Activated T-cell treated with anti-CD3 and anti-CD28 coated beads for 24 hours (primary cell): ENCODE results near the gene ABCA12.

Source experiments
- DNase-seq: peaks from one replicate; pipeline ENCODE4 v3.0.0-alpha.2; 2020; ENCODE audit warnings: low read depth

The ABCA12 gene

DNA sequence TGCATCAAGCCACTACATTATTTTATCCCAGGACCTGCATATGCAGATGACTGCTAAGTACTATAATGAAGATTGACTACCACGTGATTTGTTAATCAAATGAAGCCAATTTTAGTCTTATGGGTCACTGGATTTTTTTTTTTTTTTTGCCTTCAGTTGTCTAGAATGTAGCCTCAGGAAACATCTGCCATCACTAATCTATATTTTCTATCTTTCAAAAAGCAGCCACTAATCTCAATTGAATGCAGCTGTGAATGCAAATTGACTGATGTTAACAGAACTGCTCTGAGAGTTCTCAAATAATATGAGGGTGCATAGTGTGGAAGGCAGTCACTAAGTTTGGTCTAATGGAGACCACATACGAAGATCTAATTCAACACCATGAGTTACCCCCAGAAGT, 106.3 kb downstream of the ABCA12 start:
- no peak for DNase-seq

DNA sequence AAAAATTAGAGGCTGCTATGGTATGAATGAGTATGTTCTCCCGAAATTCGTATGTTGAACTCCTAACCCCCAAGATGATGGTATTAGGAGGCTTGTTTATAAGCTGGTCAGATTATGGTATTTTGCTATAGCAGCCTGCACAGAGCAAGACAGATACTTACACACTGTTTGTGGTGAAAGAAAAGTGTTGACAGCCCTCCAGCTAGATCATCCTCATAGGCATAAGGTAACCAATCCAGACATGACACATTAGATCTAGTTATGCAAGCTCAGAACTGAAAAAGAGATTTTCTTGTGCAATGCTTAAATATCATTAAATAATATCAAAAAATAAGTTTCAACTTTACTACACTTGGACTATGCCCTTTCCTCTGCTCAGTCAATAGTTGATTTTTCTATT, 107.1 kb downstream of the ABCA12 start:
- no peak for DNase-seq

DNA sequence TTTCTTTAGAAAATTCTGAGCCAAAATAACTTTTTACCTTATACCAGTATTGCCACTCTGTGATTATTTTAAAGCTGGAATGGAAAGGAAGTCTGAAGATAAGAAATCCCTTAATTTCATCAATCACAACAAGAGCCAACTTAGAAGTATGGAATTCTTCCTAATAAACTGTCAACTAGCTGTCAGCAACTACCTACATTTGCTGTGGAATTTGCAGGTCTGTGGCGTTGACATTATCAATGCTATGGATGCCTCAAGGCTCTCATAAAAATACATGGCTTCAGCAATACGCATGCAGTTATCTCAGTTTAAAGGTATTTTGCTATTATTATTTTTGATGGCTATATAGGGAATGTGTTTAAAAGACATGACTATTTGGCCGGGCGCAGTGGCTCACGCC, 108.5 kb downstream of the ABCA12 start:
- DNase-seq, result no peak

DNA sequence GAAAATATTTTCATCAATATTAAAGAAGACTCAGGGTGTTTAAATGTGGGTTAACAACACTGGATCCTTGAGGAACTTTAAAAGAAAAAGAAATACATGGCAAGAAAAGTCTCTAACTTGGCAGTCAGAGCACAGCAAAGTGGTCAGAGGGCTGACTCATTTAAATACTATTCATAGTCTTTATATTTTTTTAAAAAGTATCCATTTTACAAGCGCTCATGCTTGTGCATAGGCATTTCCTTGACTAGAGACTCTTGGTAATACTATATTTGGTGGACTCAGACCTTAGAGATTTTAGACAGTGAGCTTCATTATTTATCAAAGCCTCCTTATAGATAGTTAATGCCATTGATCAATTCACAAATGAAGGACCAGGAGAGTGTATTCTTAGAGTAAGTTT, 110.2 kb downstream of the ABCA12 start:
- DNase-seq, result no peak

DNA sequence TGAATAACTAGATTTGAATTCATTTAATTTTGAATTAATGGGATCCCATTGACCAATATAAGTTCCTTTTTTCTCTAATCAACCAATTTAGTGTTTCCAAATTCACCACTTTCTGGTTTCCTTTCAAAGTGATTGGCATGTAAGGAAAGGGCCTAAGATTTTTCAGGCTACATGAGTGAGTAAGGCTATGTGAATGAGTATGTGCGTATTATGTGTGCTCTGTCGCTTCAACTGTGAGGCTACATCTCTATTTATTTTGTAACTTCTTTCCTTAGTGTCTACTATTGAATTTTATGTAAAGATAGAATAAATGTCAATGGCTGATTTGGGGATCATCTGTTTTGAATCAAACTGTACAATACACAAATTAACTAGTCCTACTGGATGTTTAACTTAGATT, 110.6 kb downstream of the ABCA12 start:
- DNase-seq, result no peak

DNA sequence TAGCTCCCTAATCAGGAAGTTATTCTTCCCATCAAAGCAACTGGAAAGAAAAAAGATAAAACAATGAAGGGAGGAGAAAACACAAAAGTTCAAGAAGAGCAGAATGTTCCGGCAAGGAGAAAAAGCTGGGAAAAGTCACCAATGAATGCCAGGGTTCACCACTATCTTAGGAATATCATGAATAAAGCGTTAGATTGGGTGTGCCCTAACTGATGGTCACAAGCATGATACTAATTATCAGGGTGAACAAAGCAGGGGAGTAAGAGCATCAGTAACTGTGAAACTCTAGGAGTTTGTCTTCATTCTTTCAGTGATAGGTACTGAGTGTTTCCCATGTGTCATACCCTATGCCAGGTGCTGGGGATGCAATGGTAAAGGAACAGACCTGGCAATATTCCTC, 115.5 kb downstream of the ABCA12 start:
- no peak for DNase-seq

DNA sequence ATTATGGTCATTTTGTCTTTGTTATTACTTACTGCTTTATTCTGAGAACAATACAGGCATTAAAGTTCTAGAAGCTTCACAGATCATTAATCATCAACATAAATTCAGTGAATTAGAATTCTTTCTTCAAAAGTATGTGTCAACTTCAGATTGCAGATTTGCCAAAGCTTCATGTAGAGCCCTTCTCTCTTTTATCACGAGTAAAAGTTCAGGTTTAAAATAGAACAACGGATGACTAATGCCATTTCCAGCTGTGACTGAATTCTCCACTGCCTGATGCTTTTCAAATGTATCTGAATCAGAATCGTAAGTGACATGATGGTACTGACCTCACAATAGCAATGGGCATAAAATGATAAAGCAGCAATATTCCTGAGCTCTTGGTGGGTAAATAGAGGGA, 116.0 kb downstream of the ABCA12 start:
- DNase-seq, result no peak

DNA sequence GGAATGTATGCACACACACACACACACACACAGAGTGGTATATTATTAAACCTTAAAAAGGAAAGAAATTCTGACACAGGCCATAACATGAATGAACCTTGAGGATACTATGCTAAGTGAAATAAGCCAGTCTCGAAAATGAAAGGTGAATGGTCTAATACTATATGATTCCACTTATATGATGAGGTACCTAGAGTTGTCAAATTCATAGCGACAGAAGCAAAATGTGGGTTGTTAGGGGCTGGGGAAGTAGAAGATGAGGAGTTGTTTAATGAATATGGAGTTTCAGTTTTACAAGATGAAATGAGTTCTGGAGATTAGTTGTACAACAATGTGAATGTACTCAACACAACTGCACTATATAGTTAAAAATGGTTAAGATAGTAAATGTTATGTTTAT, 118.1 kb downstream of the ABCA12 start:
- DNase-seq, result no peak

DNA sequence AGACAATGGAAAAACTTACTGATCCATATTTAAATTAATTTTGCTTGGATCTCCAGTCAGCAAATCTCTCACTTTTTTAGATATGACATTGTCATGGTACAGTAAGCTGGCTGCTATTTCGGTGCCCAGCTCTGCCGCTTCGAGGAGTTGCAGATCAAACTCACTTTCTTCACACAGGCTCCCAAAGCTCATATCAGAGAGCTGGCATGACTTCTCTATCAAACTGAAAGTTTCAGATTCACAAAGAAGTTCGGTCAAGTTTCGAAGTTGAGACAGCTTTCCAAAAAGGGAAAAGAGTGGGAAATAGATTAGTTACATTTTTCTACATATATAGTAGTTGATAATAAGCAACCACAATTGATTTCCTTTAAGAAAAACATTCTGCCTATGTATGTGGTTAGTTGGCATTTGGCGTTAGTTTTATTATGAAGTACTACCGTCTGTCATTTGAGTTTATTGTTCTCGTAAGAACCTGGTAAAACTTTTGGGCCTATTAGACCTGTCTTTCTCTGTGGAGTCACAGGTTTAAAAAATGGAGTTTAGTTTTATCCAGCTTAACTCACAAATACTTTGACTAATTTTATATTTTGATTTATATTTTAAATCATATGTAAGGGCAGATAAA, 118.8 kb downstream of the ABCA12 start:
- no peak for DNase-seq

DNA sequence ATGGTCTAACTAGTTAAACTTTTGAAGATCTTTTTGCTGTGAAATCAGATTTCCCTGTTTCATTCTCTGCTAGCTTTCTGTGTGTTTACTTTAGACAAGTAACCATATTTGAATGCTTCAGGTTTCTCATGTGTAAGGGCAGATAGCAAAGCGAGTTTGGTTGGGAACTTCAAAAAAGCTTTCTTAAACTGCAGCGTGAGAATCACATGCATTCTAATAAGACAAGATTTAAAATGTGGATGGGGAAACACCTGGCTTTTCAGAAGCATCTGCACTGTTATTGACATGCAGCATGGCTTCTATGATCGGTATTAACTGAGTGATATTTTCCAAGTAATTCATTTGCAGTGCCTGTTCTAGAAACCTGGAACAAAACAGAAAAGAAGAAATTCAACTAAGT, 119.3 kb downstream of the ABCA12 start:
- no peak for DNase-seq

DNA sequence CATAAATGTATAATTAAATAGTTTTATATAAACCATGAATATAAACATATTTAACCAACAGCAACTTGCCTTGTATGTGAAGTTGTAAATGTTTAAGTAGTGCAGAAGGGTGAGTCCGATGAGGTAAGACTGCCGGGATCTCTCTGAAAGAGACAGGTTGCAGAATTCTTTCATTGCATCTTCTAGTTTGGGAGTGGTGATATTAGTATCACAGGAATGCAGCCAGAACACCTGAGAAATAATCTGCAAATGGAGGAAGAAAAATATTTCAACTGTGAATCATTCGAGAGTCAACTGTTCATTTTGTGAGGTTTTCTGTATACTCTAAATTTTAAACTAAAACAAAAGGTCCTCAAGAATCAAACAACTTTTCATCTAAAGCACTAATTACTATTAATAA, 123.0 kb downstream of the ABCA12 start:
- no peak for DNase-seq

DNA sequence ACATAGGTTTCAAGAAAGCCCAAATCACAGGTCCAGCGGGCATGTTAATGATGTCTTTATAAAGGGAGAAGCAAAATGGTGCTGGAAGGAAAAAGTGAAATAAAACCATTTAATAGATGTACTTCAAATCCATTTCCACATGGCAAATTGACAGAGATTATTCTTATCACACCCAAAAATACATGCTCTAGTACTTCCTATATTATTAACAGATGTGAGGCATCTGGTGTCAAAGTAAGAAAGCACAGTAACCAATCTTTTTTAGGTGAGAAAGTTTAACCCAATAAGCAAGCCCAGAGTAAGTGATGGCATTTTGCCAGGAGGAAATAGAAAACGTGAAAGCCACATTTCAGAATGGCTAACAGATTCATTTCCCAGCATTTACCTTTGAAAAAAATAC, 128.0 kb downstream of the ABCA12 start:
- no peak for DNase-seq

DNA sequence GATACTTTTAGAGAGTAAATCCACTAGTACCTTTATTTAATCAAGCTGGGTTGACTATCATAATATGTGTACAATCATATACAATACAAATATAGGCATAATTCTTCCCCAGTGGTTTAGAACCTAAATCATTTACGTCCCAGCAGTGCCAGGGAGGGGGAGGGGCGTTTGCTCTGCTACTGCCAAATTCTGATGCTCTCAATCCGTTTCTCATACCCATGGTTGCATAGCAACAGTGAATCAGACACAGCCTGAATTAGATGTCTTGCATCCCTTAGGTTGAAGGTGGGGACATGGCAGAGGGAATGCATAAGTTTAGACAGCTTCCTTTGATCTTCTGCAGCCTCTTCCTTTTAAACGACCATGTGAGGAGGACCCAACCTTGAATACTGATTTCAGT, 135.4 kb downstream of the ABCA12 start:
- DNase-seq, result no peak

DNA sequence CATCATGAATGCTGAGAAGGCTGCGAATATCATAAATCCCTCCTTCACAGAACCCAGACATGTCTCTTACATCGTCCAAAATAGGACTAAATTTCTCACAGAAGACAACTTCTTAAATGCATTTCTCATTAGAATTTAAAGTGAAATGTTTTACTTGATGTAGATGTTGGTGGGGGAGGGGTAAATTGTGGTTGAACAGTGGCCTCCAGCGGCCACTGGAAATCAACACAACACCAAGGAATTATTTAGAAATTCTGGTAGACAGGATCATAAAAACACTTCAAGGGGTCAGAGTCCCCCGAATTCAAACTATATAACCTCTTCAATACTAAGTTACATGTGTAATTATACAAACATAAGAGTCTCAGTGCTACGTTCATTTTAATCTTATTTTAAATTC, 135.9 kb downstream of the ABCA12 start:
- DNase-seq, result no peak

DNA sequence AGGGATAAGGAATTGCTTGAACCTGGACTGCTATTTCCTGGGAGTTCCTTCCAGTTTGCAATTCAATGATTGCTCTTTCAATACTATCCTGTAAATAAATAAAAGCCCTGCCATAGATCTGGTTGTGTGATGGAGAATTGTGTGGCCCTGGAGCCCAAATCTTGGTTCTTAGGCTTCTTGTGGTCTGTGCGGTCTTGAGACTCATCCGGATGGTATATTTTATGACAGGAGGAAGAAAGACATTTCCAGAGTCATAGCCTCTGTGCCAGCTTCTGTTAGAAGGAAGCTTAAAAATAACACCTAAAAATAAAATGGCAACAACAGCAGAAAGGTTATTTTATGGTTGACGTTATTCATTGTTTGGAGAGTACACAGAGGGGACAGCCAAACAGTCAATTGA, 137.7 kb downstream of the ABCA12 start:
- no peak for DNase-seq

DNA sequence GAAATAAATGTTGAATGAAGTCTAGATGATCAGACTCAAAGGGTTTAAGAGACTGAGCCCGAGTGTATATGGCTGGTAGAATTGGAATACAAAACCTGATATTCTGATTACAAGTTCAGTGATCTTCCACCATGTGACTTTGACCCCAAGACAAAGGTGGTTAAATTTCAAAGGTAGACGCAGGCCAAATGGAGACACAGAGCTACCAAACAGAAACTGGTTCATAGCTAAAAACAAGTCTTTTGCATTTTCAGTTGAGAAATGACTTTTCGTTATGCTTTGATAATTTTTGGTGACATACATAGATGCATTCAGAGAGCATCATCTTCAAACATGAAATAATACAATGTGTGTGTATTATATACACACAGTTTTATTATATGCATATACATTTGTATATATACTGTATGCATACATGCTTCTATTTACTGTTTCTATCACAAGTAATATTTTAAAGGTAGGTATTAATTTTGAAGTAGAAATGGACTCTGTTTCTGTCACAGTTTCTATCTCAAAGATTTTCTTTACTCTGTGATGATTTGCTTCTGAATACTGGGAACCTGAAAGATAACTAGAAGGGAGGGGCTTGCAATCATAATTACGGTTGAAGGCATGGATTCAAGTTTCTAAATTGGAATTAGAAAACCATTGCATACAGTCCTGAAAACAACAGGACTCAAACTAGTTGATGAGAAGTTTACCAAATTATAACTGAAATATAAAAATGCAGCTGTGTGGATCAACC, 142.3 kb downstream of the ABCA12 start:
- DNase-seq, result no peak

DNA sequence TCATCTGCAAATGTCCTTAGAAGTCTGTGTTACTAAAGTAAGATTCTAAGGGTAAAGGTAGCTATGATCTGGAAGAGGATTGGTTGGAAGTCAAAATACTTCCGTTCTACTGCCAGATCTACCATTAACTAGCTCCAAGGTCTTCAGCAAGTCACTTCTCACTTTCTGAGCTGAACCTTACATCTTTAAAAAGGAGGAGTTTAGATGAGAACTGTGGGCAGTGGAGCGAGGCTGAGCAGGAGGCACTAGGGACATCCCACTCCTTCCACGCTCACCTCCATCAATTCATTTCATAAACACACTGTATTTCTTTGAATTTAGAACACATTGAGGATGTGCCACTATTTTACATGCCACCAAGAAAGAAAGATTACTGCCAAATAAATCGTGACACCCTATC, 143.0 kb downstream of the ABCA12 start:
- DNase-seq, result no peak

DNA sequence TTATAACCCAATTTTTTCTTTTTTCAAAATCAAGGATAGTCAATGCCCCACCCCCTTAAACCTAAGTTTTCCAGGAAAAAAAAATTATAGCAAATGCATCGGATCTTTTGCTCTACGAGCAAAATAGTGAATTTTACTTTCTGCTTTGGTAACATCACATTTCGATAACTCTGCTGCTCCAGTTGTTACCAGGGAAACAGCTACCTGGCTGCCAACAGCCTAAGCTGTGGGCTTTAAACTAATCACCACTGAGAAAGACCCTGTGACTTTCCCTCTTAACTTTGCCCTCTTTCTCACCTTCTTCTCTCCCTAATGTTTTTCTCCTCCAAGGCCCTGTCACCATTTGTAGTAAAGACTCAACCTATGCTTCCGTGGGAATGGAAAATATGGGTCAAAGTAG, 145.5 kb downstream of the ABCA12 start:
- no peak for DNase-seq

DNA sequence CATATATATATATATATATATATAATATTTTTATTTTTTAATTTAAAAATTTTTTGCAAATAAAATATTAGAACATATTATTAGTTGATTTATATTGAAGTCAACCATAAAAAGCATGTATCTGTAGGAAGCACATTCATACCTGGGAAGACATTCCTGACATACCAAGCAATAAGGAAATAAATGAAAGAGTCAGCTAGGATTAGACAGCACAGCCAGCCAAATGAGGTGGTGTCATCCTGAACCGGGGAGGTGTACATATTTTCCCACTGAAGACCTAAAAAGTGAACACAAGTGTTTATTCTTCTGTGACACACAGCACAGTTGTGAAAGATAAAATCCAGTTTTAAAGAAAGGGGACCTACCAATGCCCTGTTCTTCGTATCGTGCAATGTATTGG, 149.2 kb downstream of the ABCA12 start:
- DNase-seq, result no peak

DNA sequence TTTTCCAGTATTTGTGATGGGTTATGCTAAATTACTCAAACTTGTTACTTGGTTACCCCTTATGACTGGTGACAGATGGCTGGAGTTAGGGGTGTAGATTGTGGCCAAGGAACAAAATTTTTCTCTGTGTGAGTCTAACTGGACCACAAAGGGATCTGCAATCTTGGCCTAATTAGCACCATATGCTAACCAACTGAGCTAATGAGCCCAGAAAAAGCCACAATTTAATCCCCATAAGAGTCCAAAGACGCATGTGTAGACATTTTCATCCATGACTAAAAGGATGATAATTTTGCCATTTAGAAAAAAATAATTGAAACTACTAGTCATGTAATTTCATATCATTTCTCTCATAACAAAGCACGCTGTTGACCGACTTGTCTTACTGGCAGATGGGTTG, 151.2 kb downstream of the ABCA12 start:
- DNase-seq, result no peak

DNA sequence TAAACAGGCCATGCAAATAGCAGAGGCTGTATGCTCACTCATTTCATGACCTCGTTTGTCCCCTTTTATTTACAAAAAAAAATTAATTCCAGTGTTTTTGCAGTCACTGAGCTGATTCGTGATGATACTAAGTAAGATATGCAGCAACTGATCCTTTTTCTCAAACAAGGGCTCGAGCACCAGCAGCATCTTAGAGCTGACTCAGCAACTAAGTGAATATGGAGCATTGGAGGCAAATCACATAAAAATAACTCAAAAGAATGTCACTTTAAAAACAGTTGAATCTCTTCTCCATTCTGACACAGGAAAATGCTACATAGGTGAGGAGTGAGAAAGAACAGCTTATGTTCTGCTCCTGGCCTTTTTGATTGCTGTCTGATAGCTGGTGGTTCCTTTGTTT, 152.8 kb downstream of the ABCA12 start:
- DNase-seq, result no peak

DNA sequence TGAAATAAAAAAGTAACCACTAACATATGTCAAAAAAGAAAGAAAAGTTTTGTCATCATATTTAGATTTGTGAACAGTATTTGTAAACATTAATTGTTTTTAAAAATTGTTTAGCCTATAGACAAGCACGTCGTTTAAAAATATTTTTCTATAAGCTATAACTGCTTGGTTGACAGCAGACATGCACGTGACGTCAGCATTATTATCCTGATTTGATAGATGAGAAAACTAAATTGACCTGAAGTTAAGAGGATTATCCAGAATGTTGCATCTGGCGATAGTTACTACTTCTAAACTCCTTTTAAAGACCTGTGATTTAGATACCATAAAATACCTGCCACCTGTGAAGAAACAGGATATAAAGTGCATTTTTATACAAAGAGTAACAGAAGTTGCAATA, 172.0 kb downstream of the ABCA12 start:
- no peak for DNase-seq

DNA sequence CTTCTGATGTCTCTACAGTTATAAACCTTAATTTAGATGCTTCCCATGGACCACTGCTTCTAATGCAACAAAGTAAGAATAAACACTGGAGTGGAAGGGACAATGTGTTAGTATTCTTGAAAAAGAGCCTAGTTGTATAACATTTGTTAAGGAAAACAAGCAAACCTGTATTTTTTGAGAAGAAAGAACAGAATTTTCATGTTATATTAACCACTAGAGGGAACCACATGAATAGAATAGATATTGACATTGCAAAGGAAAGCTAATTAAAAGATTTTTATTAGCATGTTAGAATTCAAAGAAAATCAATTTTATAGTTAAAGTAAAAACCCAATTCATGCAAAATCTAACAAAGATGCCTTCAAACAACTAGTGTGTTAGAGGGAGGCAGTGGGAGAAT, 177.7 kb downstream of the ABCA12 start:
- DNase-seq, result no peak

DNA sequence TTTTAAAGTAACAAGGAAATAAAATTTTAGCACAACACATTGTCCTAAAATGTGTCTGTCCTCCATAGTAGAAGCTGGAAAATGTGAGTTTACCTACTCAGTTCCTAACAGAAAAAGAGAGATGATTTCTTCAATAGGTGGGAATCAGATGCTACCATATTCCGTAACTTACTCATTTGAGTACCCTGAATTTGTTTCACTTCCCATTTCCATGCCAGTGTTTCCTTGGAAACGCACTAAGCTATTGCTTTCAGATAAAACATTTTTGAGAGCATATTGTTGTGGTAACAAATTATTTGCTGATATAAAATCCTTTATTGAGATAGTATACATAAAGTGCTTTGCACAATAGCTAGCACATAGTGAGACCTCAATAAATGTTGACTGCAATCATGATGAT, 191.5 kb downstream of the ABCA12 start:
- DNase-seq, result no peak
